ENCODE data around the gene POLR3E.

The POLR3E gene

GRCh38 chr16:22356930-22357634 is 59.9 kb downstream of the POLR3E start:
- Histone ChIP-seq H3K36me3 (replicated peaks; ENCODE audit: low read depth, low read length) (peaks cover 22% of the 10 kb centered on the region), H3K4me2 (ENCODE audit: low read length) (no peak overlapping the region), H4K20me1 (ENCODE audit: insufficient read depth, low read length) (peaks cover 7% of the 10 kb centered on the region; the same call in 1 of the 2 replicates), H3K79me2 (ENCODE audit: low read length) (peaks cover 39% of the 10 kb centered on the region), H3K27ac (ENCODE audit: low read length) (no peak overlapping the region), H3K4me3 (ENCODE audit: low read length) (no peak overlapping the region), H3K9ac (ENCODE audit: low read length) (no peak overlapping the region), H3K9me3 (ENCODE audit: insufficient read depth, low read length) (no peaks in the 10 kb centered on the region), H3K27me3 (ENCODE audit: low read depth, low read length) (no peaks in the 10 kb centered on the region), H2AFZ (ENCODE audit: low read depth, low read length) (no peak overlapping the region), H3K4me1 (ENCODE audit: low read length) (peaks cover 29% of the 10 kb centered on the region)
- no peak for TF ChIP-seq EZH2phosphoT487 (IDR thresholded peaks at IDR 0.05; ENCODE audit: low read depth)
- TF ChIP-seq CTCF (IDR thresholded peaks at IDR 0.05; ENCODE audit: low read depth, low read length): no peak

GRCh38 chr16:22357635-22357971 is 60.4 kb downstream of the POLR3E start:
- no peak overlapping the region for H3K4me2 ChIP-seq (ENCODE audit: low read length)
- peaks cover 29% of the 10 kb centered on the region for H3K4me1 ChIP-seq (ENCODE audit: low read length)
- peaks cover 21% of the 10 kb centered on the region for H3K36me3 ChIP-seq (replicated peaks; ENCODE audit: low read depth, low read length)
- H3K27me3 ChIP-seq (ENCODE audit: low read depth, low read length): no peaks in the 10 kb centered on the region
- no peaks in the 10 kb centered on the region for H3K9me3 ChIP-seq (ENCODE audit: insufficient read depth, low read length)
- H3K9ac ChIP-seq (ENCODE audit: low read length): no peak overlapping the region
- no peak overlapping the region for H3K4me3 ChIP-seq (ENCODE audit: low read length)
- TF ChIP-seq EZH2phosphoT487 (IDR thresholded peaks at IDR 0.05; ENCODE audit: low read depth): no peak
- TF ChIP-seq CTCF (IDR thresholded peaks at IDR 0.05; ENCODE audit: low read depth, low read length): no peak
- H2AFZ ChIP-seq (ENCODE audit: low read depth, low read length): no peak overlapping the region
- no peak overlapping the region for H3K27ac ChIP-seq (ENCODE audit: low read length)
- H4K20me1 ChIP-seq (ENCODE audit: insufficient read depth, low read length): peaks cover 7% of the 10 kb centered on the region; the same call in 1 of the 2 replicates
- H3K79me2 ChIP-seq (ENCODE audit: low read length): peaks cover 35% of the 10 kb centered on the region

GRCh38 chr16:22358000-22358399 is 60.8 kb downstream of the POLR3E start:
- peaks cover 22% of the 10 kb centered on the region for H3K36me3 ChIP-seq (replicated peaks; ENCODE audit: low read depth, low read length)
- peaks cover 32% of the 10 kb centered on the region for H3K79me2 ChIP-seq (ENCODE audit: low read length)
- H3K9ac ChIP-seq (ENCODE audit: low read length): no peak overlapping the region
- no peak overlapping the region for H3K4me3 ChIP-seq (ENCODE audit: low read length)
- H3K27ac ChIP-seq (ENCODE audit: low read length): no peak overlapping the region
- peaks cover 7% of the 10 kb centered on the region; the same call in 1 of the 2 replicates for H4K20me1 ChIP-seq (ENCODE audit: insufficient read depth, low read length)
- TF ChIP-seq EZH2phosphoT487 (IDR thresholded peaks at IDR 0.05; ENCODE audit: low read depth): no peak
- TF ChIP-seq CTCF (IDR thresholded peaks at IDR 0.05; ENCODE audit: low read depth, low read length): no peak
- H3K4me2 ChIP-seq (ENCODE audit: low read length): no peak overlapping the region
- H3K9me3 ChIP-seq (ENCODE audit: insufficient read depth, low read length): no peaks in the 10 kb centered on the region
- H3K27me3 ChIP-seq (ENCODE audit: low read depth, low read length): no peaks in the 10 kb centered on the region
- no peak overlapping the region for H2AFZ ChIP-seq (ENCODE audit: low read depth, low read length)
- peaks cover 26% of the 10 kb centered on the region for H3K4me1 ChIP-seq (ENCODE audit: low read length)

- Histone ChIP-seq H4K20me1 (ENCODE audit: insufficient read depth, low read length) (no peaks in the 10 kb centered on the region; the same call in 1 of the 2 replicates), H3K9me3 (ENCODE audit: insufficient read depth, low read length) (no peaks in the 10 kb centered on the region), H3K36me3 (replicated peaks; ENCODE audit: low read depth, low read length) (peaks cover 31% of the 10 kb centered on the region), H3K4me2 (ENCODE audit: low read length) (no peak overlapping the region), H3K79me2 (ENCODE audit: low read length) (peaks cover 24% of the 10 kb centered on the region; the same call in 1 of the 2 replicates), H3K27ac (ENCODE audit: low read length) (no peak overlapping the region), H3K4me3 (ENCODE audit: low read length) (no peak overlapping the region), H3K9ac (ENCODE audit: low read length) (no peak overlapping the region), H2AFZ (ENCODE audit: low read depth, low read length) (no peak overlapping the region), H3K4me1 (ENCODE audit: low read length) (peaks cover 12% of the 10 kb centered on the region), H3K27me3 (ENCODE audit: low read depth, low read length) (no peaks in the 10 kb centered on the region)
- TF ChIP-seq EZH2phosphoT487 (IDR thresholded peaks at IDR 0.05; ENCODE audit: low read depth) (no peak), CTCF (IDR thresholded peaks at IDR 0.05; ENCODE audit: low read depth, low read length) (no peak)
Measured at GRCh38 chr16:22359679-22360078, 62.5 kb downstream of the POLR3E start.

All from OCI-LY3 (cell line).